Kasumi-1 (cell line): ENCODE data around the gene PRPF38A.
A peak's percentile ranks its signal among the peaks of the same experiment; 100 is the strongest.

Experiments
- DNase-seq, 2 experiments: peaks; one replicate each; lab custom pipeline; 2025; lab: John Stamatoyannopoulos, UW

PRPF38A gene

DNA sequence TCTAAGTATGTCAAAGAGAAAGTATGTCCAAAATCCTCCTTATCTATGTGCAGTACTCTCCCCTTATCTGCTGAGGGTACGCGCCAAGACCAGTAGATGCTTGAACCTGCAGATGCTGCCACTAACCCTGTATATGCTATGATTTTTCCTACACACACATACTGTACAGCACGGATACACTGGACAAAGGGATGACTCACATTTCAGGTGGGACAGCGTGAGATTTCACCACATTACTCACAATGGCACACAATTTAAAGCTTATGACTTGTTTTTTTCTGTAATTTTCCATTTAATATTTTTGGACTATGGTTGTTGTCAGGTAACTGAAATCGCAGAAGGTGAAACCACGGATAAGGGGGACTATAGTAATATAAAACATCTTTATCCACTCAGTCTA, 4.3 kb upstream of the PRPF38A start:
- no peak for DNase-seq

DNA sequence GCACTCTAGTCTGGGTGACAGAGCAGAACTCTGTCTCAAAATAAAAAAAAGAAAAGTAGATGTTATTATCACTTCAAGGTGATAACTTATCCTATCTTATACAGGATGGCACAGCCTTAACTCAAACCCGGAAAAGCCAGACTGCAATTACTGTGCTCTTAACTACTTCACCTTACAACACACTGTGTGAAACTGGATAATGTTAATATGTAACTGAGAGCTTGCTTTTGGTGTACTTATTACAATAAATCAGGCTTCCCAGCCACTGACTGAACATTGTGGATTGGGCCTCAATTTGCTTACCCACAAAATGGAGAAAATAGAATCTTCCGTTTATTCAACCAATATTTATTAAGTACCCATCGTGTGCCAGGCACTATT, 1.6 kb upstream of the PRPF38A start:
- no peak for DNase-seq

DNA sequence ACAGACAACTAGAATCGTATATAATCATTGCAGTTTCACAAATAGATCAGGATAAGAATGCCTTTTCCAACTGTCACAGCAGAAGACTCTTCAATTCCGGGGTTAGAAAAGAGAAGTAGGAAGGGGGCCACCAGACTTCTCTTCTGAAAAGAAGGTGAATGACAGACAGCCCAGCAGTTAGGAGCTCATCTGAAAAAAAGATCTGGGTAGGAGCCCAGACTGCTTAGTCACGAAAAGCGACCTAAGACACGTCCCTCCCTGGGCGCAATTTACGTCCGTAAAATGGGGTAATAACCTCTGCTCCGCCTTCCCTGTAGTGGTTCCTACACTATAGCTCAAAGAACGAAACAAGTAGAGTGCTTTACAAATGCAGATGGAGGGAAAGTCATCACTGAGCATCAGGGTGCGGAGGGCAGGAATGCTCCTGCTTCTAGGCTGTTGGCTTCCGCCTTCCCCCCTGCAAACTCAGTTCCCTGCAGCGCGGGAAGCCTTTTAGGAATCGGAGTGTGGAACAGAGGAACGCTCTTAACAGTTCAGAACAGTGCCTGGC, 761 bp upstream of the PRPF38A start:
- DNase-seq, result peak; percentile 70 to 71

DNA sequence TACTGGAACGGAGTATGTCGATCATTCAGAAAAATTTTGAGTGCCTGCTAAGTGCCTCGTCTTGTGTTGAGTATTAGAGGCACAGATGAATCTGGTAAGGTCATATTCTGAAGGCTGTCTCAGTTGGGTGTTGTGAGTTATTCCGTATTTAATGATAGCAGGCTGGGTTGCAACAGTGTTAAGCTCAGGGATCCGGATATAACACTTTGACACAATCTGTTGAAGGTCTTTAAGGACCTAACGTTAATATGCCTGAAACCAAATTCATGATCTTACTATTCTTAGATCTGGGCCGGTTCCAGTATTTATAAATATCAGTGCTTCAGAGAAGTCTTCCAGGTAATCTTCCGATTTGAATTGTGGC, 555 bp downstream of the PRPF38A start:
- no peak for DNase-seq

DNA sequence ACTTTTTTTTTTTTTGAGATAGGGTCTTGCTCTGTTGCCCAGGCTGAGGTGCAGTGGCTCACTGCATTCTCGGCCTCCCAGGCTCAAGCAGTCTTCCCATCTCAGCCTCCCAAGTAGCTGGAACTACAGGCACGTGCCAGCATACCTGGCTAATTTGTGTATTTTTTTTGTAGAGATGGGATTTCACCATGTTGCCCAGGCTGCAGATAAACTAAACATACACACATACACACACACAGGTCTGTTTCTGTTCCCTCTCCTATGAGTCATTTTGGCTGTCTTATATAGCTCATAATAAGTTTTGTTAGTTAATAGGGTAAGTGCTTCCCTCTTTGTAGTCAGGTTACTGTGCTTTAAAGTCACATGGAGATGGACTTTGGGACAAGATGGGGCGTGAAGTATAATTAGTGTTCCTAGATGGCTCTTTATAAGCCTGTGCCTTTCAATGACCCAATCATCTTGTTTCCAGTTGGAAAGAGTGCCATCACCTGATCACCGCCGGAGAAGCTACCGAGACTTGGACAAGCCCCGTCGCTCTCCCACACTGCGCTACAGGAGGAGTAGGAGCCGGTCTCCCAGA, 9.1 kb downstream of the PRPF38A start:
- no peak for DNase-seq

DNA sequence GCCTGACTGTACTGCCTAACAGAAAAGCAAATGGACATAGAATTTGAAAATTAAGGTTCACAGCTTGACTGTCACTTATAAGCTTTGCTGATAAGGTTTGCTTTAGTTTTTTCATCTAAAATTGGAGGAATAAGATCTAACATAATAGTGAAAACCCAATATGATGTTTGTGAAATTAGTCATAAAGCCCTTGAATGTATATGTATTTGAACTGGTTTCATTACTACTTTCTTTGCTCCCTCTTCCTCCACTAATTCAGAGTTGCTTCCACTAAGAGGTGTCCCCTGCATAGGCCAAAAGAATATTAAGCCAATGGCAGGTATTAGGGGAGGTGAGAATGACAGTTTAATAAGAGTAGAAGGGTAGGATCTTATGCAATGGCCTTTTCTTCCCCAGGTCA, 10.5 kb downstream of the PRPF38A start:
- no peak for DNase-seq

DNA sequence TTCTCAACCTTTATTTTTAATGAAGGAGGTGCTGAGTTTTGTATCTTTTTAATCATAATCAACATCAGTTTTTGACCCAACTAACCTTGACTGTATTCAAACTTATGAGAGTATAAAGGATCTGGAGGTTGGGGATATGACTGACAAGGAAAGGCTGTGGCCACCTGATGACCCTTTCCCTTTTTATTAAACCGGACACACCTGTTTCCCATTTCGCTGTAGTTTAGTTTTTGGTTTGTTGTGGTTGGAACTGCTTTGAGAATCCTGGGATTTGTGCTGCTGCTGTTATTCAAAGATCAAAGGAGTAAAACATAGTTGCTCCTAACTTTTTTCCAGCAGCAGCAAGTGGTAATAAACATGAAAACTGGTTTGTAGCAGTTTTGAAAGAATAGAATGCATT, 12.4 kb downstream of the PRPF38A start:
- DNase-seq, result no peak

DNA sequence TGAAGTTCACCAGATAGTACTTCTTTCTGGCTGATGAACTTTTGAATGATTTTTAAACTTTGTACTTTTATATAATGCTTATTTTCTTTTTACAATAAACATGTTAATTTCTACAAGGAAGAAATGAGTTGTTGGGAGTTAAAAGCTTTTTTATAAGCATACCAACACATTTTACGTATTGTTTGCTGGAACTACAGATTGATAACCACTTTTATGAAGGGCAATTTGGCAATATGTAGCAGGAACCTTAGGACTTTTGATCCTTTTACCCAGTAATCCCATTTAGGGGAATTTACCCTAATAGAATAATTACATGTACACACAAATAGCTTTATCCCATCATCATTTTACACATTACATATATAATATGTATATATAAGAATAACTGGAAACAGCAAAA, 16.3 kb downstream of the PRPF38A start:
- DNase-seq, result no peak

DNA sequence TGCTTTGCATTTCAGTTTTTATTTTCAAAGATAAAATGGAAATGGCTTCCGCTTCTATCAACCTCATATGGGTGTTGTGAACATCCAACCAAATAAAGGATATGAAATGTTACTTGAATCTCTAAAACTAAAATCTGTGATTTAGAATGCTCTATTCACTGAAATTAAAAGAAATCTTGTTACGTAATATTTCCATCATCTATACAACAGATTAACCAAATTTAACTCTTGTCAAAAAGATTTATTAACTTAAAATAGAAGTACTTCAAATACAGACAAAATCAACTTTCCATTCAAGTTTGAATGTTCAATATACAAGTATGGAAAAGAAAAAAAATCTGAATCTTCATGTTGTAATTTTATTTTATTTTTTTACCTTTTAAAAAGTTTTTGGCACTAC, 18.7 kb downstream of the PRPF38A start:
- no peak for DNase-seq

DNA sequence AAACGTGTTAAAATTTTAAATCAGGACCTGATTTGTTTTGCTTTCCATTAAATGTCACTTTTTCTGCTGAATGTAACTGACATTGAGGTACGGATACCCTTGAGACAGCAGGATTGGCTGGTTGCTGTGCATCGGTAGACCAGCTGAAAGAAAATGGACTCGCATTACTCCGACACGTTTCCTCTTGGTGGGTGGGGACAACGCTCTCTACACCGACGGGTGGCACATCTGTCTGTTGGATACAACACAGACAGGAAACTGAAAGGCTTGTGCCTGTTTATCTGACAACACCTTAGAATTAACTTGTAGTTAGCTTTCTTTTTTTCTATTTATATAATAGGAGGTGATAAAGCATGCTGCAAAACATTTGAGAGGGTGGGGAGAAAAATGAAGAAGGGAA, 19.4 kb downstream of the PRPF38A start:
- peak; percentile 62 to 68 for DNase-seq

DNA sequence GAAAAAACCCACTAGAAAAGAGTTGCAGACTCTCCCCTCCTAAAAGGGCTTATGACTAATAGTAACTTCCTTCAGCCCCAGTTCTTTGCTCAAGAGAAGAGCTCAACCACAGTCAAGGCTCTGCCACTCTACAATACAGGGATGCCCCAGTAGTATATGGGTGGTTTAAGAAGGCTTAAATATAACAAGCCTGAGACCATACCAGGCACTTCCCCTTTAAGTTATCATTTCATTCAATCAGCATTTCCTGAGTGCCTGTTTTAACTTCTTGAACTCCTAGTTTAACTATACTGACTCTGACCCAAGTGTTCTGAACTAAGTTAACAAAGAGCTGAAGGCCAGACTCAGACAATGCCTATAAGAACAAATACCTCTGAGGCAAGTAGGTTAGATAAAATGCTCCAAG, 19.8 kb downstream of the PRPF38A start:
- DNase-seq, result peak; percentile 93 to 96

DNA sequence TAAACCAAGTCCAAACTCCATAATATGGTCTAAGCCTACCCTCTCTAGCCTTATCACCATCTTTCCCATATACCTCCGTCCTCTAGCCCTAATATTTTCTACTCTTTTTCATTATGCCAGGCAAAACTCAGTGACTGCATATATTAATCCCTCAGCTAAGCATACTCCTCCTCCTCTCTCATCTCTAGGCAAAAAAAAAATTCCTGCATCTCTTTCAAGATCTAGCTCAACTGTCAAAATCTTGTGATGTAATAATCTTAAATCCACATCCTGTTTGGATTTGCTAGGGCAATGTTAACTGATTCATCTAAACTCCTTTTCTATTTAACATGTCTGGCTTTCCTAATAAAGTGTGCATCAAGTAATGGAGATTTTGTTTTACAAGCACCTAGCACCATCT, 20.4 kb downstream of the PRPF38A start:
- DNase-seq, result peak in 1 of 2 experiments; percentile 18

DNA sequence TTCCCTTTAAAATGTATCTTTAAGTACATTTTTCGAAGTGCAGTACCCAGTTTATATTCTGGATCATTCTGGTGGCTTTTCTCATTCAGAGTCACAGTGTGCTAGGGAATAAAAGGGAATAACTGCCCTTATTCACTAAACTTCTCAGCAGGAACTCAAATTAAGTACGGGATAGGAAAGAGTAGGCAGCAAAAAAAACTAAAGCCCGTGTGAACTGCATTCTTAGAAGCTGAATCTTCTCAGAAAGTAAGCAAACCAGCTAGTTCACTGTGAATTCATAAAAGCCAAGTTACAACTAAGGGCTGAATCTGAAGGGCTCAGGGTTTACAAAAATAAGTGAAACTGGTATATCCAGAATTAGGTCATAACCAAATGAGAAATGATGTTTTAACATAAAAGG, 22.0 kb downstream of the PRPF38A start:
- no peak for DNase-seq

DNA sequence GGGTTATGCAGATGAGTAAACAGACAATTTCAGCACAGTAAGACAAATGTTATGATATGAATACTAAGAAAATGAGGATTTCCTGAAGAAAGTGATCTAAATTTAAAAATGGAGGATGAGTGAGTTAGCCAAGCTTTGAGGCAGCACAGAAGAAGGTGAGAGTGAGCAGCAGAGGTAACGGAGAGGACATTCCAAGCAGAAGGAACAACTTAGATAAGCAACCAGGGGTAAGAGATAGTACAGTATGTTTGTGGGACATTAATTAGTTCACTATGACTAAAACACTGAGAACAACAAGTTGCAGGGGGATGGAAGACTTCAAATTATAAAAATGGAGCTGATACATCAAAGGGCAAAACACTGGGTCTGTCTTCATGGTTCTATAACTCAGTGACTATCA, 22.8 kb downstream of the PRPF38A start:
- no peak for DNase-seq

DNA sequence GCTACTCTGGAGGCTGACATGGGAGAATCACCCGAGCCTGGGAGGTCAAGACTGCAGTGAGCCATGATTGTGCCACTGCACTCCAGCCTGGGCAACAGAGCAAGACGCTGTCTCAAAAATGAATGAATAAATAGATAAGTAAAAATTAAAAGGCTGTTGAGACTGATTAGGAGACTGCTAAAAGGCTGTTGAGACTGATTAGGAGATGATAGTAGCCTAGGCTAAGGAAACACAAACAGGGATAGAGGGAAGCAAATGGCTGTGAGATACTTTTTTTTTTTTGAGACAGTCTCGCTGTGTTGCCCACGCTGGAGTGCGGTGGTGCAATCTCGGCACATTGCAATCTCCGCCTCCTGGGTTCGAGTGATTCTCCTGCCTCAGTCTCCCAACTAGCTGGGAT, 28.4 kb downstream of the PRPF38A start:
- DNase-seq, result no peak

DNA sequence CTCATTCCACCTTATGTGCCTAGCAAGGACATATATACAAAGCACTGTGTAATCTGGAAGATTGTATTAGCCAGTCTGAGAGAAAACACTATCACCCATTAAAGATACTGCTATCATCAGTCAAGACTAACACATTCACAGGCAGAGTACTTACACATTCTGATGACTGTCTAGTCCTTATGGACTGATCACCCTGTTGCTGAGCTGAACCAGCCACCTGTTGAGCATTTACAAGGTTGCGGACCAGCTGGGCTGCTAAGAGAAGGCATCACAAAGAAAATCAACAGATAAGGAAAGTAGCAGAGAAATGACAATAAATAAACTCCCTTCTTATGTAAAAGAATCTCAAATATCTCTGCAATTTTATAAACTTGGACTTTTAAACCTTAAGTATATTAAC, 30.8 kb downstream of the PRPF38A start:
- no peak for DNase-seq

DNA sequence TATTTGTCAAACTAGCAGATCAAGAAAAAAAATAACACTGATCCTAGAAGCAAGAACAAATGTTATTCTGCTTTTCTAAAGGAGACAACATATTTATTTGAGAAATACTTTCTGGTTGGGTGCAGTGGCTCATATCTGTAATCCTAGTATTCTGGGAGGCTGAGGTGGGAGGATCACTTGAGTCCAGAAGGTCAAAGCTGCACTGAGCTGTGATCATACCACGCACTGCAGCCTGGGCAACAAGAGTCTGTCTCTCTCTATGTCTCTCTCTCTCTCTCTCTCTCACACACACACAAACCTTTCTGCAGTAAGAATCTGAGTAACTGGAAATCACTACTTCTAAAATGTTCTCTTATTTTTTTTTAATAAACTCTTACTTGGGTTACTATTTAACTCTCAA, 31.2 kb downstream of the PRPF38A start:
- no peak for DNase-seq

DNA sequence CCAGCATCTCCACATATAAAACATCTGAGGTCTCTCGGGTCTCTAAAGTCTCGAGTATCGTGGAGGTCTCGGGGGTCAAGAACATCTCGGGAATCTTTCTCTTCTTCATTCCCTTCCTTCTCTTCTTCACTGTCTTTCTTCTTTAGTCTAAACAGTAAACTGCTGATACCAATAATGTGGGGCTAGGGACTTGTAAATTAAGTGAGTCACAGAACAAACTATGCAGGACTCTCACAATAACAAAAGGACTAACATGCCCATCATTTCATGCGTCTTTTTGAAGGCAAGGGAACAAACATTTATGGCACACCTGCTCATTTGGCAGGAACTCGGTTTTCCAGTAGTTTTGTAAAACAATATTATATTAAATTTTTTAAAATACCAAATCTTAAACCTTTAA, 32.4 kb downstream of the PRPF38A start:
- no peak for DNase-seq

DNA sequence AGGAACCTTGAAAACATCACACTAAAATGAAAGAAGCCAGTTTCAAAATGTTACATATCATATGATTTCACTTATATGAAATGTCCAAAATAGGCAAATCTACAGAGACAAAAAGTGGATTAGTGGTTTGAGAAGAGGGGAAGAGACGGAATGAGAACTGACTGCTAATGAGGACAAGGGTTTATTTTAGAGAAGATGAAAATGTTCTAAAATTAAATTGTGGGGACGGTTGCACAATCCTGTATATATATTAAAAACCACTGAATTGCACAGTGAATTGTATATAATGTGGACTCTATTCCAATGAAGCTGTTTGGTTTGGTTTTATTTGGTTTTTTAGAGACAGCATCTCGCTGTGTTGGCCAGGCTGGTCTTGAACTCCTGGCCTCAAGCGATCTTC, 35.6 kb downstream of the PRPF38A start:
- DNase-seq, result no peak

DNA sequence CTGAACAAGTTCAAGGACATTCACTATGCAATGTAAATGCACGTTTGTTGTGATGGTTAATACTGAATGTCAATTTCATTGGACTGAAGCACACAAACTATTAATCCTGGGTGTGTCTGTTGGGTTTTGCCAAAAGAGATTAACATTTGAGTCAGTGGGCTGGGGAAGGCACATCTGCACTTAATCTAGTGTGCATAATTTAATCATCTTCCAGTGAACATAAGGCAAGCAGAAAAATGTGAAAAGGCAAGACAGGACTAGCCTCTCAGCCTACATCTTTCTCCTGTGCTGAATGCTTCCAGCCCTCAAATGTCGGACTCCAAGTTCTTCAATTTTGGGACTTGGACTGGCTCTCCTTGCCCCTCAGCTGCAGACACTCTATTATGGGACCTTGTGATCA, 40.1 kb downstream of the PRPF38A start:
- DNase-seq, result no peak

DNA sequence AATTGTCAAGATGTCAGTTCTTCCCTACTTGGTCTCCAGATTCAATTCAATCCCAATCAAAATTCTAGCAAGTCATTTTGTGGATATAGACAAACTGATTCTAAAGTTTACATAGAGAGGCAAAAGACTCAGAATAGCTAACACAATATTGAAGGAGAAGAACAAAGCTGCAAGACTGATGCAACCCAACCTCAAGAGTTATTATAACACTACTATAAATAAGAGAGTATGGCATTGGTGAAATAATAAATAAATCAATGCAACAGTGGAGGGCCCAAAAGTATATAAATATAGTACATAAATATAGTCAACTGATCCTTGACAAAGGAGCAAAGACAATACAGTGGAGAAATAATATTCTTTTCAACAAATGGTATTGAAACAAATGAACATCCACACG, 49.7 kb downstream of the PRPF38A start:
- DNase-seq, result no peak

DNA sequence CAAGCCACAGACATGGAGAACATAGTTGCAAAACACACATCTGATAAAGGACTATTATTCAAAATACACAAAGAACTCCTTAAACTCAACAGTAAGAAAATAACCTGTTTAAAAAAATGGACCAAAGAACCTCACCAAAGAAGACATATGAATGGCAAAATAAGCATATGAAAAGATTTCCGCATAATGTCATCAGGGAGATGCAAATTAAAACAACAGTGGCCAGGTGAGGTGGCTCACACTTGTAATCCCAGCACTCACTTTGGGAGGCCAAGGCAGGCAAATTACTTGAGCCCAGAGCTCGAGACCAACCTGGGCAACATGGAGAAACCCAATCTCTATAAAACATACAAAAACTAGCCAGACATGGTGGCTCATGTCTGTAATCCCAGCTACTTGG, 50.4 kb downstream of the PRPF38A start:
- DNase-seq, result no peak

DNA sequence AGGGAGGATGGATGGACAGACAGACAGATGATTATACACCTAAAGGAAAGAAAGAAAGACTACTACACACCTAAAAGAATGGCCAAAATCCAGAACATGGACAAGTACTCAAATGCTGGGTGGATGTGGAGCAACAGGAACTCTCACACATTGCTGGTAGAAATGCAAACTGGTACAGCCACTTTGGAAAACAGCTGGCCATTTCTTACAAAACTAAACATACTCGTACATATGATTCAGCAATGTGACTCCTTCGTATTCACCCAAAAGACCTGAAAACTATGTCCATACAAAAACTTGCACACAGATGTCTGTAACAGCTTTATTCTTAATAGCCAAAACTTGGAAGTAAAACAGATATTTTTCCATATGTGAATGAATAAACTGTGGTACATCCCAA, 51.3 kb downstream of the PRPF38A start:
- DNase-seq, result no peak

DNA sequence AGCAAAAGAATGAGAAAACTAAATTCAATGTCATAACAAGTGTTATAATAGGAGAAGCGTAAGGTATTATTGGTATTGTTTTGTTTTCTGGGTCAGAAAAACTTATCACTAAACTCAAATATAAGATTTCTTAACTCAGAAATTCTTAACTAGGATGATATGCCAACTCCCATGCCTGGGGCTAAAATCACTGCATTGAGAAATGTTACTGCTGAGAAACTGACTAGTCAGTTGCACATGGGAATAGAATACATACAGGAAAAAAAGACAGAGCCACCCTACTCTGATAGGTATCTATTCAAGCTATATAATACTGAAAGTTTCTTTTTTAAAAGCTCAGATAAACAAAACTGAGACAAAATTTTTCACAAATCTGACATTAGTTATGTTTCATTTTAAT, 56.3 kb downstream of the PRPF38A start:
- no peak for DNase-seq

DNA sequence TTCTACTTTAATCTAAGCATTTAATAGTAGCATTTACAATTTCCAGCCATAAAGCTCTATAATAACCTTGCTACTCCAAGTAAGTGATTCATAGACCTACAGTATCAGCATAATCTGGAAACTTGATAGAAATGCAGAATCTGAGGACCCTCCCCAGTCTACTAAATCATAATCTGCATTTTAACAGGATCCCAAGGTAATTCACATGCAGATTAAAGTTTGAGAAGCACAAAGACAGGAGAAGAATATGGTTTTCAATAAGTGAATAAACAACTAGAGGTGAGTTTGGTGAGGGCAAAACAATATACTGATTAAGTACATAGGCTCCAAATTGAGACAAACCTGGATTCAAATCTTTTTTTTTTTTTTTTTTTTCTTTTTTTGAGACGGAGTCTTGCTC, 57.4 kb downstream of the PRPF38A start:
- DNase-seq, result no peak
